ENCODE data around the gene NDUFB2. TPM values are rescaled to one million over a fixed set of nuclear protein-coding genes. Genes with fewer than 3 reads are reported as not detected.
A peak's percentile ranks its signal among the peaks of the same experiment; 100 is the strongest.

NDUFB2 gene
- total RNA-seq, 1 experiment from 2014 or later, result 296 TPM

DNA sequence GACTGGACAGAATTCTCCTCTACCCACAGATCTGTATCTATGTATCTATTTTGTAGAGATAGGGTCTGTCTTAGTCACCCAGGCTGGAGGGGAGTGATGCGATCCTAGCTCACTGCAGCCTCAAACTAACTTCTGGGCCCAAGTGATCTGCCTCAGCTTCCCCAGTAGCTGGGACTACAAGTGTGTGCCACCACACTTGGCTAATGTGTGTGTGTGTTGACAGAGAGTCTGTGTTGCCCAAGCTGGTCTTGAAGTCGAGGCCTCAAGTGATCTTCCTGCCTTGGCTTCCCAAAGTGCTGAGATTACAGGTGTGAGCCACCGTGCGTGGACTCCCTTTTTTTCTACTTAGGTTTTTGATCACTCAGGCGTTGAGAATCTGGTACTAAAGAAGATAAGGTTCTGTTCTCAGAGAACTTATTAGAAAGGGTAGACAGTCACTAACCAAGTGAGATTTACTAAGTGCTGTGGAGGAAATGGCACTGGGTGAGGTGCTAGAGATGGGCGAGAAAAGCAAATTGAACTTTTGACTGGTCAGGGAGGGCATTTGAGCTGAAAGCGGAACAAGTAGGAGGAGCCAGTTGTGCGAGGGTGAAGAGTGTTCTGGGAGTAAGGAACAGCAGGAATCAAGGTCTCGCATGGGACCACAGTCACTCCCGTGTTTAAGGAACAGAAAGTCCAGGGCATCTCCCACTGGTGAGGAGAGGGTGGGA lies 18.0 kb downstream of the NDUFB2 start:
- H3K36me3 ChIP-seq (ENCODE audit: low read depth, low read length), result no peaks in the 10 kb centered on the region
- no peaks in the 10 kb centered on the region for H3K79me2 ChIP-seq (ENCODE audit: low read length)
- ATAC-seq (no peak), DNase-seq (no peak)
- H3K4me3 ChIP-seq (ENCODE audit: low read length), result no peak overlapping the region
- TF ChIP-seq, protein P1, sequence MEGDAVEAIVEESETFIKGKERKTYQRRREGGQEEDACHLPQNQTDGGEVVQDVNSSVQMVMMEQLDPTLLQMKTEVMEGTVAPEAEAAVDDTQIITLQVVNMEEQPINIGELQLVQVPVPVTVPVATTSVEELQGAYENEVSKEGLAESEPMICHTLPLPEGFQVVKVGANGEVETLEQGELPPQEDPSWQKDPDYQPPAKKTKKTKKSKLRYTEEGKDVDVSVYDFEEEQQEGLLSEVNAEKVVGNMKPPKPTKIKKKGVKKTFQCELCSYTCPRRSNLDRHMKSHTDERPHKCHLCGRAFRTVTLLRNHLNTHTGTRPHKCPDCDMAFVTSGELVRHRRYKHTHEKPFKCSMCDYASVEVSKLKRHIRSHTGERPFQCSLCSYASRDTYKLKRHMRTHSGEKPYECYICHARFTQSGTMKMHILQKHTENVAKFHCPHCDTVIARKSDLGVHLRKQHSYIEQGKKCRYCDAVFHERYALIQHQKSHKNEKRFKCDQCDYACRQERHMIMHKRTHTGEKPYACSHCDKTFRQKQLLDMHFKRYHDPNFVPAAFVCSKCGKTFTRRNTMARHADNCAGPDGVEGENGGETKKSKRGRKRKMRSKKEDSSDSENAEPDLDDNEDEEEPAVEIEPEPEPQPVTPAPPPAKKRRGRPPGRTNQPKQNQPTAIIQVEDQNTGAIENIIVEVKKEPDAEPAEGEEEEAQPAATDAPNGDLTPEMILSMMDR (conservative IDR thresholded peaks at IDR 0.05; ENCODE audit: low read depth, low read length), result no peak
- TF ChIP-seq EZH2phosphoT487 (IDR thresholded peaks at IDR 0.05; ENCODE audit: borderline replicate concordance, low read length) (no peak), EZH2 (IDR thresholded peaks at IDR 0.05; ENCODE audit: low read length, unreplicated experiment) (no peak)
- H3K9me3 ChIP-seq (ENCODE audit: low read length), result no peaks in the 10 kb centered on the region
- H3K9me2 ChIP-seq (replicated peaks; ENCODE audit: low read length), result no peaks in the 10 kb centered on the region
- CTCF ChIA-PET, result no interaction called here
- H3K9ac ChIP-seq (ENCODE audit: low read length), result no peak overlapping the region
- intact Hi-C loops (cut with micrococcal nuclease), result no loop called here
- H4K20me1 ChIP-seq (ENCODE audit: low read length), result no peaks in the 10 kb centered on the region
- H3K4me2 ChIP-seq (ENCODE audit: low read length), result no peak overlapping the region
- no peaks in the 10 kb centered on the region for H3F3A ChIP-seq (ENCODE audit: low read length, unreplicated experiment)
- peaks cover 2% of the 10 kb centered on the region; the same call in 1 of the 2 replicates for H3K4me1 ChIP-seq (ENCODE audit: insufficient read depth, low read length)
- POLR2A ChIA-PET (ENCODE audit: unreplicated experiment), result no interaction called here
- BruUV-seq (replicated peaks), result no TSS peak
- H3K27ac ChIP-seq (ENCODE audit: low read length), result no peak overlapping the region
- H2AFZ ChIP-seq (ENCODE audit: low read length), result no peak overlapping the region
- H3K27me3 ChIP-seq (ENCODE audit: low read length), result no peaks in the 10 kb centered on the region

DNA sequence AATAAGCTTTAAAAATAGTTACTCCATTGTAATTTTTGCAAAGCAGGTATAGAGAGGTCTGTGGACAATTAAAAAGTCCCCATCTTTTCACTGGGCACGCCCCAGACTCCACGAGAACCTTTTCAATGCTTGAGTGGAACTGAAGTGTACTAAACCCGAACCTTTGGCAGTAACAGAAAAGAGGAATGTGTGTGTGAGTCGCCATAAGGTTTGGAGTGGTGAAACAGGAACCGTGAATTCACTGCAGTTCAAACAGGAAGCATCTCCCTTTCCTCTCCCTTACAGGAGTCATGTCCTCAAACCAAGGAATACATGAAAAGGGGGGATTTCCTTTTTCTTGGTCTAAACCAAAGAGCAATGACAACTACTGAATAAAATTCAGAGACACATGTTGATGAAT lies 23.2 kb downstream of the NDUFB2 start:
- Histone ChIP-seq H3K4me2 (ENCODE audit: low read length) (no peak overlapping the region), H3K4me1 (ENCODE audit: insufficient read depth, low read length) (peaks cover 9% of the 10 kb centered on the region), H3K36me3 (ENCODE audit: low read depth, low read length) (no peaks in the 10 kb centered on the region), H2AFZ (ENCODE audit: low read length) (no peak overlapping the region), H3K27me3 (ENCODE audit: low read length) (no peaks in the 10 kb centered on the region), H3K27ac (ENCODE audit: low read length) (no peak overlapping the region), H3K9me2 (replicated peaks; ENCODE audit: low read length) (no peaks in the 10 kb centered on the region), H3K9me3 (ENCODE audit: low read length) (no peaks in the 10 kb centered on the region), H3K79me2 (ENCODE audit: low read length) (no peaks in the 10 kb centered on the region), H4K20me1 (ENCODE audit: low read length) (no peaks in the 10 kb centered on the region), H3F3A (ENCODE audit: low read length, unreplicated experiment) (no peaks in the 10 kb centered on the region), H3K9ac (ENCODE audit: low read length) (no peak overlapping the region), H3K4me3 (ENCODE audit: low read length) (no peak overlapping the region)
- ChIA-PET POLR2A (ENCODE audit: unreplicated experiment) (no interaction called here), CTCF (no interaction called here)
- DNase-seq, result peak; percentile 44
- BruUV-seq (replicated peaks), result no TSS peak
- TF ChIP-seq EZH2 (IDR thresholded peaks at IDR 0.05; ENCODE audit: low read length, unreplicated experiment), result no peak
- no peak for TF ChIP-seq EZH2phosphoT487 (IDR thresholded peaks at IDR 0.05; ENCODE audit: borderline replicate concordance, low read length)
- TF ChIP-seq, protein P1 (conservative IDR thresholded peaks at IDR 0.05; ENCODE audit: low read depth, low read length), result no peak
- peak; percentile 78 for ATAC-seq
- intact Hi-C loops (cut with micrococcal nuclease), result no loop called here

DNA sequence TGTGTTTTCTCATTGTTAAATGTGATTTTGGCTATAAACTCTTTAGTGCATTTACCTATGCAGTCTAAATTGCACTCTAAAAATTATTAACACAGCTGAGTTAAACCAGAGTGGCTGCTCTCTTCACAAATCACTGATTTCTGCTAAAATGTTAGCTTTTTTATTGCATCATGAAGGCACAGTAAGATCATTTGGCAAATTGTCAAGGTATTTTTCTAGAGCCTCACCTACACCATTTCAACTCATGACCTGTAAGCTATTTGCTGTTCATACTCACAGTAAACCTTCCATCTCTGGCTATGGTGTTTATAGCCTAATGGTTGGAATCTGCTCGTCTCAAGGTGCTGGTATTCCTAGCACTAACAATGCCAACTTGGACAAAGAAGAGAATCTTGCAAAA lies 25.7 kb downstream of the NDUFB2 start:
- TF ChIP-seq, protein P1 (conservative IDR thresholded peaks at IDR 0.05; ENCODE audit: low read depth, low read length), result no peak
- TF ChIP-seq EZH2 (IDR thresholded peaks at IDR 0.05; ENCODE audit: low read length, unreplicated experiment), result no peak
- no peak for TF ChIP-seq EZH2phosphoT487 (IDR thresholded peaks at IDR 0.05; ENCODE audit: borderline replicate concordance, low read length)

More for the DNA sequence above, 25.7 kb downstream of the NDUFB2 start:
- H3K4me2 ChIP-seq (ENCODE audit: low read length), result no peak overlapping the region
- BruUV-seq (replicated peaks), result no TSS peak
- H3K9ac ChIP-seq (ENCODE audit: low read length), result no peak overlapping the region
- no peak for DNase-seq
- POLR2A ChIA-PET (ENCODE audit: unreplicated experiment), result no interaction called here
- no peaks in the 10 kb centered on the region for H4K20me1 ChIP-seq (ENCODE audit: low read length)
- no peaks in the 10 kb centered on the region for H3K9me3 ChIP-seq (ENCODE audit: low read length)
- ATAC-seq, result no peak
- no peaks in the 10 kb centered on the region for H3K79me2 ChIP-seq (ENCODE audit: low read length)
- H3K4me1 ChIP-seq (ENCODE audit: insufficient read depth, low read length), result peaks cover 9% of the 10 kb centered on the region
- no peaks in the 10 kb centered on the region for H3K27me3 ChIP-seq (ENCODE audit: low read length)
- H3K27ac ChIP-seq (ENCODE audit: low read length), result no peak overlapping the region
- CTCF ChIA-PET, result no interaction called here
- no peak overlapping the region for H3K4me3 ChIP-seq (ENCODE audit: low read length)
- intact Hi-C loops (cut with micrococcal nuclease), result no loop called here
- H3K36me3 ChIP-seq (ENCODE audit: low read depth, low read length), result no peaks in the 10 kb centered on the region
- H2AFZ ChIP-seq (ENCODE audit: low read length), result no peak overlapping the region
- H3K9me2 ChIP-seq (replicated peaks; ENCODE audit: low read length), result no peaks in the 10 kb centered on the region
- H3F3A ChIP-seq (ENCODE audit: low read length, unreplicated experiment), result no peaks in the 10 kb centered on the region
